Measurements from ENCODE around the gene JARID2.

JARID2 gene

GRCh38 chr6:15522856-15523529 lies 277.1 kb downstream of the JARID2 start:
- TF ChIP-seq POLR2AphosphoS5 (IDR thresholded peaks at IDR 0.05; ENCODE audit: low read depth, low read length) (no peak), TAF1 (IDR thresholded peaks at IDR 0.05; ENCODE audit: borderline replicate concordance, insufficient read depth, low read length) (no peak), FOXP2 (optimal IDR thresholded peaks at IDR 0.05; ENCODE audit: borderline replicate concordance, extremely low read depth, extremely low read length, insufficient read depth) (no peak), REST (IDR thresholded peaks at IDR 0.05; ENCODE audit: insufficient read depth in 1 of 2, low read depth in 2 of 2, low read length in 2 of 2) (no peak), SIN3A (IDR thresholded peaks at IDR 0.05; ENCODE audit: borderline replicate concordance, insufficient read depth, low read length) (no peak)

- TF ChIP-seq TAF1 (IDR thresholded peaks at IDR 0.05; ENCODE audit: borderline replicate concordance, insufficient read depth, low read length) (no peak), REST (IDR thresholded peaks at IDR 0.05; ENCODE audit: insufficient read depth in 1 of 2, low read depth in 2 of 2, low read length in 2 of 2) (no peak), FOXP2 (optimal IDR thresholded peaks at IDR 0.05; ENCODE audit: borderline replicate concordance, extremely low read depth, extremely low read length, insufficient read depth) (no peak), SIN3A (IDR thresholded peaks at IDR 0.05; ENCODE audit: borderline replicate concordance, insufficient read depth, low read length) (no peak), POLR2AphosphoS5 (IDR thresholded peaks at IDR 0.05; ENCODE audit: low read depth, low read length) (no peak)
Measured at GRCh38 chr6:15523679-15524630, 278.1 kb downstream of the JARID2 start.

GRCh38 chr6:15524861-15525401 lies 279.1 kb downstream of the JARID2 start:
- TF ChIP-seq REST (IDR thresholded peaks at IDR 0.05; ENCODE audit: insufficient read depth in 1 of 2, low read depth in 2 of 2, low read length in 2 of 2), result no peak
- no peak for TF ChIP-seq TAF1 (IDR thresholded peaks at IDR 0.05; ENCODE audit: borderline replicate concordance, insufficient read depth, low read length)
- TF ChIP-seq POLR2AphosphoS5 (IDR thresholded peaks at IDR 0.05; ENCODE audit: low read depth, low read length), result no peak
- no peak for TF ChIP-seq SIN3A (IDR thresholded peaks at IDR 0.05; ENCODE audit: borderline replicate concordance, insufficient read depth, low read length)
- TF ChIP-seq FOXP2 (optimal IDR thresholded peaks at IDR 0.05; ENCODE audit: borderline replicate concordance, extremely low read depth, extremely low read length, insufficient read depth), result no peak

- no peak for TF ChIP-seq REST (IDR thresholded peaks at IDR 0.05; ENCODE audit: insufficient read depth in 1 of 2, low read depth in 2 of 2, low read length in 2 of 2)
Measured at GRCh38 chr6:15526212-15526701, 280.4 kb downstream of the JARID2 start.
